GM12873 (cell line): Measurements from ENCODE around the gene TCTN2.

Source experiments
- CTCF ChIP-seq: IDR thresholded peaks from 2 replicates; pipeline ENCODE4 v1.5.1; 2012; ENCODE audit warnings: low read depth, mild to moderate bottlenecking, moderate library complexity, low read length, control low read depth; ENCODE audit not compliant: insufficient read depth; ENCODE audit errors: missing control alignments

The TCTN2 gene

DNA sequence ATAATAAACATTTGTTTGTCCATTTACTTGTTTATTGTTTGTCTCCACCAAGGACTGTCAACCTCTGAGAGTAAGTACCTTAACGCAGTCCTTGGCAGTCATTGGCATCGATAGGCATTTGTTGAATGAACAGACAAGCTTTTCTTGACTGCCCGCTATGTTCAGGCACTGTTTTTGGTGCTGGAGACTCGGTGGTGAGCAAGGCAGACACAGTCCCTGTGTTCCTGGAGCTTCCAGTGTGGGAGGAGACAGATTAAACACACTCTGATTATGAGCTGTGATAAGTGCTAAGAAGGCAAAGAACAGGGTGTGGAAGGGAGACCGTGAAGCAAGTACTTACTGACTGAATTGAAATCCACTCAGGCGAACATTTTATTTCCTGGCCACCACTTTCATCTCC, 42.5 kb downstream of the TCTN2 start:
- TF ChIP-seq CTCF, result no peak

DNA sequence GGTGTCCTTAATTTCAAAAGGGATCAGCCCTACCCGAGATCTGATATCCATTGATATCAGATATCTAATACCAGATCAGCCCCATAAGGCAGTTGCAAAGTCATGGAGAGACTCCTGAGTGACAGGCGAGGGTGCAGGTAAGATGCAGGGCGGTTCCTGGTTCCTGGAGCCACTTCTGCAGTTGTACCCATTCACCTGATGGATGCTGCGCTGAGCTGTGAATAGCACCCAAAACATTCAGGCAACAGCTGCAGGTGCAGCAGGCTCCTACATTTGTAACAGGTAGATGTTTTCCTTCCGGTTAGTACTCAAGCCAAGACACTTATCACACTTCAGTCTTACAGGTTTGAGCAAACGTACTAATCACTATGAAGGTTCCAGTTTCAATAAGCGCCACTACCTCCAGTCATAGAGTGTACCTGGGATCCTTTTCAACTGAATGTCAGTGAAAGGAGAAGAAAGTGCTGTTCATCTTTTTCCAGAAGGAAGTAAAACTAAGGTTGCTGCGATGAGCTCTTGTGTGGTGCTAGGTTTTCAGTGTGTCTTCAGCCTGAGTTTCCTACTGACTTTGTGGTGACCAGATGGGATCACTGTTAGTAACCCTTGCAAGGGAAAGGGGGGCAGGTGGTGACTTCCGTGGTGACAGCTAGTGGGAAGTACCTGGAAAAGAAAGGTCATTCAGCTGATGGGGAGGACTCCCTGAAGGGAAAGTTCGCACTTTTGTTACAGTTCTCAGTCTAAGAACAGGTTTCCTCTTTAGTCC, 43.1 kb downstream of the TCTN2 start:
- TF ChIP-seq CTCF, result no peak

DNA sequence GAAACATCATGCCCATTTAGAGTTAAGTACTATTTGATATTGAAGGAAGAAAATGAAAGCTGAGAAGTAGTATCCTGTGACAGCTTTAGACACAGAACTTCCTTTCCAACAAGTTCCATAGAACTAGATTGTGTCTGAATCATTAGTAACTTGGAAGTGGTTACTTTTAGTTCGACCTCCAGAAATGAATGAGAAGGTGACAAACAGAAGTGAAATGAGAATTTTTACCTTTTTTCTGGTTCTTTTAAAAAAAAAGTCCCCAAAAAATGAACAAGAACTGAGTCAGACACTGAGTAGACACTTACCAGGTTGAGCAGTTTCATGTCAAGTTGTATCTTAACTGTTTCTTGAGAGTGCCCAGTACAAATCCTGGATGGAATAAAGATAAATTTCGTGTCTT, 44.3 kb downstream of the TCTN2 start:
- TF ChIP-seq CTCF, result no peak

- TF ChIP-seq CTCF, result no peak
Observed at GRCh38 chr12:123717350-123717749, 46.4 kb downstream of the TCTN2 start.

DNA sequence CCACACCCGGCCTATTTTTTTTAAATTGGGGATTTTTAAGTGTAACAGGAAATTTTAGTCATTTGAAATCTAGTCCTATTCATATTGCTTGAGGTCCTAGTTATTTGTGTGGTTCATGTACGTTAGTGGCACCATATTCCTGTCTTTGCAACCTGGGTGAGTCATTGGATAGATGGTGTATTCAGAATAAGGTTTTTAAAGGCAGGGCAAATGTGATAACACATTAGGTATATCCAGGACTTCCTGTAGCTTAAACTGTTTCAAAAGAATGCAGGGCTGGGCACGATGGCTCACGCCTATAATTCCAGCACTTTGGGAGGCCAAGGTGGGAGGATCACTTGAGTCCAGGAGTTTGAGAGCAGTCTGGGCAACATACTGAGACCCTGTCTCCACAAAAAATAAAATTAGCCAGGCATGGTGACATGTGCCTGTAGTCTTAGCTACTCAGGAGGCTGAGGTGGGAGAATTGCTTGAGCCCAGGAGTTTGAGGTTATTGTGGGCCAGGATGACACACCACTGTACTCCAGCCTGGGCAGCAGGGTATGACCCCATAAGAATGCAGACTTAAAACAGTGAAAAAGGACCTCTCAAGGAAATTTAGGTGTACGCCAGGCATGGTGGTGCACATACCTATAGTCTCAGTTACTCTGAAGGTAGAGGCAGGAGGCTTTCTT, 49.4 kb downstream of the TCTN2 start:
- no peak for TF ChIP-seq CTCF

DNA sequence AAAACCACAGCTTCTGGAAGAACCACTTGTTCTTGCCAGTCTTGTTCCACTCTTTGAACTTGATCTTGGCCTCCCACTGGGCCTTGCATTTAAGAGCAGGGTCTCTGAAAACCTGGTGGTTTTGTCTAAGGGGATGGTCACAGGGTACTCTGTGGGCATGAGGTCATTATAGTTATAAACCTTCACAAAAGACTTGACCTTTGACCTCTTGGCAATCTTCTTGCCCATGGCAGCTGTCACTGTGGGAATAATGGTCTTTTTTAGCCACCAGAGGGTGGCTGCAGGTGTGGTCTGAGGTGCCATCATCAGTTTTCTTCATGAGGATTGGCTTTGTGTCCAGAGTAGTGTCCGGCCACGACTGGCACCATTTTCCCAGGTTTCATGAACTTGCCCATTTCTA, 50.3 kb downstream of the TCTN2 start:
- TF ChIP-seq CTCF, result no peak

- TF ChIP-seq CTCF, result no peak
Observed at GRCh38 chr12:123723011-123723410, 52.1 kb downstream of the TCTN2 start.
